HG03558 (cell line): Measurements from ENCODE around the gene RNPS1.
A peak's percentile ranks its signal among the peaks of the same experiment; 100 is the strongest.
"Not testable (repeated sequence)": the region's sequence is repeated elsewhere in the genome, so short reads cannot be mapped to it uniquely, and the experiment has no call there.

Experiments
- ATAC-seq: cut with Tn5 transposase; IDR thresholded peaks from one replicate; pipeline ENCODE4 v1.9.1; 2021; ENCODE audit warnings: moderate number of reproducible peaks; ENCODE audit not compliant: unreplicated experiment; ENCODE audit errors: extremely low read depth

The RNPS1 gene

GRCh38 chr16:2263026-2263425, 4.9 kb downstream of the RNPS1 start:
- ATAC-seq: not testable (repeated sequence)

GRCh38 chr16:2260250-2260649, 7.7 kb downstream of the RNPS1 start:
- ATAC-seq: no peak

GRCh38 chr16:2258530-2258929, 9.4 kb downstream of the RNPS1 start:
- ATAC-seq: not testable (repeated sequence)

GRCh38 chr16:2257726-2258125, 10.2 kb downstream of the RNPS1 start:
- no peak for ATAC-seq

- no peak for ATAC-seq
Observed at GRCh38 chr16:2256531-2257140, 11.3 kb downstream of the RNPS1 start.

GRCh38 chr16:2253293-2253692, 14.6 kb downstream of the RNPS1 start:
- no peak for ATAC-seq

GRCh38 chr16:2252806-2253148, 15.1 kb downstream of the RNPS1 start:
- no peak for ATAC-seq

- ATAC-seq: peak; percentile 71
Observed at GRCh38 chr16:2251296-2252111, 16.4 kb downstream of the RNPS1 start, which contains the start of gene ECI1. TSS of gene ECI1 (minus strand) at chr16:2251587. CDS start at chr16:2251566, 21 bp downstream.

GRCh38 chr16:2250652-2251295, 17.2 kb downstream of the RNPS1 start:
- no peak for ATAC-seq

- no peak for ATAC-seq
Observed at GRCh38 chr16:2246301-2246885, 21.5 kb downstream of the RNPS1 start.

- no peak for ATAC-seq
Observed at GRCh38 chr16:2244926-2245795, 22.8 kb downstream of the RNPS1 start.

- no peak for ATAC-seq
Observed at GRCh38 chr16:2244301-2244700, 23.6 kb downstream of the RNPS1 start.

- ATAC-seq: no peak
Observed at GRCh38 chr16:2243781-2244180, 24.1 kb downstream of the RNPS1 start.

GRCh38 chr16:2243031-2243528, 24.8 kb downstream of the RNPS1 start:
- ATAC-seq: no peak

- no peak for ATAC-seq
Observed at GRCh38 chr16:2242598-2242997, 25.3 kb downstream of the RNPS1 start.

GRCh38 chr16:2240331-2240730, 27.6 kb downstream of the RNPS1 start:
- not testable (repeated sequence) for ATAC-seq

- no peak for ATAC-seq
Observed at GRCh38 chr16:2238838-2239675, 28.9 kb downstream of the RNPS1 start.

GRCh38 chr16:2238150-2238837, 29.6 kb downstream of the RNPS1 start:
- ATAC-seq: no peak
